ENCODE measurements around the gene FNDC4. TPM values are rescaled to one million over a fixed set of nuclear protein-coding genes. Genes with fewer than 3 reads are reported as not detected.
A peak's percentile ranks its signal among the peaks of the same experiment; 100 is the strongest.

Gene FNDC4
- total and polyA plus RNA-seq, 12 donors, result 0.58 to 11.7 (median 2.0) TPM

- intact Hi-C loops (cut with DNase I), result loop anchor here in 4 of 10 donors (5.0 to 10.0 kb wide), 3 partner anchors 88 to 130 kb away; partner anchors contain the start of genes CCDC121 (in 2 of the 4), GPN1 (in 2 of the 4) and ZNF512 (in 2 of the 4)
- no peaks in the 10 kb centered on the region for H3K36me3 ChIP-seq
- H3K4me1 ChIP-seq, result peaks cover 0 to 32% (median 12%) of the 10 kb centered on the region in 9 donors
- peak overlapping the region; percentile 49 to 65 (median 58) for H3K4me3 ChIP-seq
- H3K27ac ChIP-seq, result peak overlapping the region in 4 of 10 donors; percentile 12 to 53 (median 48)
- no peak for TF ChIP-seq CTCF (IDR thresholded peaks at IDR 0.05)
- DNase-seq, result peak; percentile 18 to 21
- H3K9me3 ChIP-seq, result no peaks in the 10 kb centered on the region
- ATAC-seq, result peak in 5 of 8 donors; percentile 1 to 34 (median 3)
- H3K27me3 ChIP-seq, result peaks cover 0 to 57% (median 13%) of the 10 kb centered on the region in 7 donors
- 21% methylated on average over 35 of the region's 35 CpGs for WGBS, 2 donors
Measured at GRCh38 chr2:27494284-27494943, 586 bp downstream of the FNDC4 start.

GRCh38 chr2:27493948-27494283 is 1.1 kb downstream of the FNDC4 start:
- no peak overlapping the region for H3K27ac ChIP-seq
- no peaks in the 10 kb centered on the region for H3K9me3 ChIP-seq
- WGBS, 2 donors, result 92 to 93% methylated on average over 13 of the region's 13 CpGs
- peak overlapping the region in 1 of 10 donors; percentile 57 for H3K4me3 ChIP-seq
- no peaks in the 10 kb centered on the region for H3K36me3 ChIP-seq
- DNase-seq (peak in 1 of 2 donors; percentile 12), ATAC-seq (no peak)
- no peak for TF ChIP-seq CTCF (IDR thresholded peaks at IDR 0.05)
- peaks cover 2 to 36% (median 15%) of the 10 kb centered on the region in 9 donors for H3K4me1 ChIP-seq
- H3K27me3 ChIP-seq, result peaks cover 0 to 52% (median 13%) of the 10 kb centered on the region in 7 donors
- intact Hi-C loops (cut with DNase I), result loop anchor here in 4 of 10 donors (5.0 to 10.0 kb wide), 3 partner anchors 88 to 131 kb away; partner anchors contain the start of genes CCDC121 (in 2 of the 4), GPN1 (in 2 of the 4) and ZNF512 (in 2 of the 4)

GRCh38 chr2:27492557-27492956 is 2.4 kb downstream of the FNDC4 start:
- ATAC-seq, result no peak
- H3K4me1 ChIP-seq, result peaks cover 4 to 46% (median 19%) of the 10 kb centered on the region in 9 donors
- peaks cover 0 to 39% (median 8%) of the 10 kb centered on the region in 7 donors for H3K27me3 ChIP-seq
- intact Hi-C loops (cut with DNase I), result loop anchor here in 4 of 10 donors (5.0 to 10.0 kb wide), 3 partner anchors 90 to 132 kb away; partner anchors contain the start of genes CCDC121 (in 2 of the 4), GPN1 (in 2 of the 4) and ZNF512 (in 2 of the 4)
- H3K36me3 ChIP-seq, result no peaks in the 10 kb centered on the region
- H3K27ac ChIP-seq, result no peak overlapping the region
- TF ChIP-seq CTCF (IDR thresholded peaks at IDR 0.05), result no peak
- H3K9me3 ChIP-seq, result no peaks in the 10 kb centered on the region
- DNase-seq, result no peak
- 80 to 86% methylated on average over 4 of the region's 4 CpGs for WGBS, 2 donors
- H3K4me3 ChIP-seq, result no peak overlapping the region

- ATAC-seq (peak; percentile 96 to 100 (median 99)), DNase-seq (peak; percentile 97 to 99)
- Histone ChIP-seq H3K4me3 (peak within 1 kb of the TSS; percentile 22 to 96 (median 64)), H3K27ac (peak within 1 kb of the TSS in 9 of 10 donors; percentile 53 to 79 (median 63)), H3K9me3 (no peaks in the 10 kb centered on the region), H3K36me3 (peaks cover 0 to 8% (median 7%) of the 10 kb centered on the region in 9 donors), H3K27me3 (peaks cover 0 to 11% (median 0%) of the 10 kb centered on the region in 7 donors), H3K4me1 (peaks cover 4 to 38% (median 15%) of the 10 kb centered on the region in 9 donors)
- intact Hi-C loops (cut with DNase I), result loop anchor here in 5 of 10 donors (5.0 to 10.0 kb wide), 4 partner anchors 62 to 135 kb away; partner anchors contain the start of genes CCDC121 (in 2 of the 5), GPN1 (in 2 of the 5), ZNF512 (in 2 of the 5) and NRBP1 (in 1 of the 5)
- WGBS, 2 donors, result 7 to 8% methylated on average over 43 of the region's 43 CpGs
- TF ChIP-seq CTCF (IDR thresholded peaks at IDR 0.05), result no peak
Measured at GRCh38 chr2:27489498-27490397, 5.3 kb downstream of the FNDC4 start, which contains the start of gene IFT172. TSS of gene IFT172 (minus strand) at chr2:27489743. CDS start at chr2:27489653, 90 bp downstream.

All from heart right ventricle (tissue), 16 donors.